ENCODE results near the gene ENTHD1.

The ENTHD1 gene

DNA sequence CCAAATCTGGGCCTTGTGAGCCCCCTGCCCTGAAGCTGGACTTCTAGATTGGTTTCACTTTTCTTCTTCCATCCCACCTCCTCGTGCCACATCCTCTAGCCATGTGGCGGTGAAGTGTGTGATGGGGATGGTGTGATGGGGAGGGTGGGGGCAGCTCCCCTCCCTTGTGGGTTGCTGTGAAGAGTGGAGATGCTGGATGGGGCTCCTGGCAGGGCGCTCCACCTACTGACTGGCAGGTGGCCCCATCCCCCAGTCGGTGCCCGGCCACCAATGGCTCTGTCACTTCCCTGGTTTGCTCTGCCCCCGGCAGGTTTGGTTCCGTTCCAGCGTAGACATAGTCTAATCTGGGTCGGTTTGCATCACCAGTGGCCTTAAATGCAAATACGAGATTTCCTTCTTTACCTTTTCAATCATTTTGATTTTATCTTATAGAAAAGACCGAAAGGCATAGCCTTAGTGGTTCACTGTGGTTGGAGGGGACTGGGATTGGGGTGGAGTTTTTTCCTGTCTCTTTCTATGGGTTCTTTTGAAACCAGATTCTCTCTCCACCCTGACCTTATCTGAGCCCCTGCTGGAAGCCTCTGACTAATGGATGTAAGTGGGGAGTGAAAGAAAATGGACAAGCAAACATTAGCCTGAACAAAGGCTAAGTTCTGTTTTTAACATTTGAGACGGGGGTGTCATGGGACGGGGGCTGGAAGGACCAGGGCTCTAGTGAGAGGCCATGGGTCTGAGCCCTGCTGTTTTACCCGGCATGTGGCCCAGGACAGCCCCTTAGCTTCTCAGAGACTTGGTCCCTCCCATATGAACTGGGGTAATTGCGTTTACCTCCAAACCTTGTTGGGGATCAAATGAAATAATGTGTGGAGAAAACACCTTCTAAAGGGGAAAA is 173.8 kb downstream of the ENTHD1 start:
- no peaks in the 10 kb centered on the region for H3K79me2 ChIP-seq (ENCODE audit: insufficient read depth, low read length)
- ATAC-seq (ENCODE audit: insufficient read depth, low read depth) (0 out of 3 replicates have a peak, but pooled peaks have one; percentile 27), DNase-seq (no peak)
- no peaks in the 10 kb centered on the region for H4K20me1 ChIP-seq (ENCODE audit: insufficient read depth, low read length)
- no peaks in the 10 kb centered on the region for H3K27me3 ChIP-seq (ENCODE audit: insufficient read depth, low read length, poor library complexity)
- H2AFZ ChIP-seq (ENCODE audit: low read depth, low read length): no peak overlapping the region
- no peak overlapping the region for H3K9ac ChIP-seq (ENCODE audit: low read depth, low read length)
- H3K9me3 ChIP-seq (ENCODE audit: insufficient read depth, low read length, severe bottlenecking): no peaks in the 10 kb centered on the region
- no peak overlapping the region for H3K27ac ChIP-seq (ENCODE audit: low read length)
- H3K4me2 ChIP-seq (ENCODE audit: insufficient read depth, low read length): no peak overlapping the region
- H3K4me1 ChIP-seq (ENCODE audit: insufficient read depth, low read length): no peaks in the 10 kb centered on the region
- no peaks in the 10 kb centered on the region for H3K36me3 ChIP-seq (ENCODE audit: insufficient read depth, low read length)
- H3K4me3 ChIP-seq (ENCODE audit: low read depth in 1 of 2, low read length in 2 of 2): no peak overlapping the region
- TF ChIP-seq, protein P1, sequence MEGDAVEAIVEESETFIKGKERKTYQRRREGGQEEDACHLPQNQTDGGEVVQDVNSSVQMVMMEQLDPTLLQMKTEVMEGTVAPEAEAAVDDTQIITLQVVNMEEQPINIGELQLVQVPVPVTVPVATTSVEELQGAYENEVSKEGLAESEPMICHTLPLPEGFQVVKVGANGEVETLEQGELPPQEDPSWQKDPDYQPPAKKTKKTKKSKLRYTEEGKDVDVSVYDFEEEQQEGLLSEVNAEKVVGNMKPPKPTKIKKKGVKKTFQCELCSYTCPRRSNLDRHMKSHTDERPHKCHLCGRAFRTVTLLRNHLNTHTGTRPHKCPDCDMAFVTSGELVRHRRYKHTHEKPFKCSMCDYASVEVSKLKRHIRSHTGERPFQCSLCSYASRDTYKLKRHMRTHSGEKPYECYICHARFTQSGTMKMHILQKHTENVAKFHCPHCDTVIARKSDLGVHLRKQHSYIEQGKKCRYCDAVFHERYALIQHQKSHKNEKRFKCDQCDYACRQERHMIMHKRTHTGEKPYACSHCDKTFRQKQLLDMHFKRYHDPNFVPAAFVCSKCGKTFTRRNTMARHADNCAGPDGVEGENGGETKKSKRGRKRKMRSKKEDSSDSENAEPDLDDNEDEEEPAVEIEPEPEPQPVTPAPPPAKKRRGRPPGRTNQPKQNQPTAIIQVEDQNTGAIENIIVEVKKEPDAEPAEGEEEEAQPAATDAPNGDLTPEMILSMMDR (IDR thresholded peaks at IDR 0.05; ENCODE audit: borderline replicate concordance, extremely low read depth, low read length, poor library complexity, severe bottlenecking): no peak
- no peak for TF ChIP-seq EZH2 (IDR thresholded peaks at IDR 0.05; ENCODE audit: borderline replicate concordance, low read depth, low read length, severe bottlenecking)

DNA sequence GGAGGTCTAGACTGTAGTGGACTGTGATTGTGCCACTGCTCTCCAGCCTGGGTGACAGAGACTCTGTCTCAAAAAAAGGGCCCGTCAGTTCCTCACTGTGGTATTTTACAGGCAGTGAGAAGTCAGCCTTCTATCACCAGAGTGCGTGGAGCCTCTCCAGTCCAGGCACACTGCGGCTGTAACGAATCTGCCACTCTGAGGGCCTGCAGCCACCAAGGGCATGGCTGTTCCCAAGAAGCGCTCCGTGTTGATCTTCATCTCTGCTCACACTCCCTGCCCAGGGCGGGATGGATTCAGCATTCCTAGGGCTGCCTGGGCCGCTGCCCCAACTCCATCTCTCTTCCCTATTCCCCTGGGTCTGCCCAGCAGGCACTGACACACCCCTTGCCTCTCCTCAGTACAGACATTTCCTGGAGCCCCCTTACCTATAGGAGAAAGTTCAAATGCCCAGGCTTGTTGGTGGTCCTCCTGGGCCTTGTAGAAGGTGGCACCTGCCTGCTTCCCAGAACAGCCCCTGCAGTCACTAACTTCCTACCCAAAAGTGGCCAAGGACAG is 174.6 kb downstream of the ENTHD1 start:
- no peaks in the 10 kb centered on the region for H3K9me3 ChIP-seq (ENCODE audit: insufficient read depth, low read length, severe bottlenecking)
- H2AFZ ChIP-seq (ENCODE audit: low read depth, low read length): no peak overlapping the region
- DNase-seq (no peak), ATAC-seq (ENCODE audit: insufficient read depth, low read depth) (no peak)
- H3K4me2 ChIP-seq (ENCODE audit: insufficient read depth, low read length): no peak overlapping the region
- H3K79me2 ChIP-seq (ENCODE audit: insufficient read depth, low read length): no peaks in the 10 kb centered on the region
- no peaks in the 10 kb centered on the region for H3K27me3 ChIP-seq (ENCODE audit: insufficient read depth, low read length, poor library complexity)
- no peaks in the 10 kb centered on the region for H3K4me1 ChIP-seq (ENCODE audit: insufficient read depth, low read length)
- no peak overlapping the region for H3K4me3 ChIP-seq (ENCODE audit: low read depth in 1 of 2, low read length in 2 of 2)
- H3K9ac ChIP-seq (ENCODE audit: low read depth, low read length): no peak overlapping the region
- H3K36me3 ChIP-seq (ENCODE audit: insufficient read depth, low read length): no peaks in the 10 kb centered on the region
- no peaks in the 10 kb centered on the region for H4K20me1 ChIP-seq (ENCODE audit: insufficient read depth, low read length)
- no peak overlapping the region for H3K27ac ChIP-seq (ENCODE audit: low read length)
- no peak for TF ChIP-seq EZH2 (IDR thresholded peaks at IDR 0.05; ENCODE audit: borderline replicate concordance, low read depth, low read length, severe bottlenecking)
- TF ChIP-seq, protein P1 (IDR thresholded peaks at IDR 0.05; ENCODE audit: borderline replicate concordance, extremely low read depth, low read length, poor library complexity, severe bottlenecking): no peak

DNA sequence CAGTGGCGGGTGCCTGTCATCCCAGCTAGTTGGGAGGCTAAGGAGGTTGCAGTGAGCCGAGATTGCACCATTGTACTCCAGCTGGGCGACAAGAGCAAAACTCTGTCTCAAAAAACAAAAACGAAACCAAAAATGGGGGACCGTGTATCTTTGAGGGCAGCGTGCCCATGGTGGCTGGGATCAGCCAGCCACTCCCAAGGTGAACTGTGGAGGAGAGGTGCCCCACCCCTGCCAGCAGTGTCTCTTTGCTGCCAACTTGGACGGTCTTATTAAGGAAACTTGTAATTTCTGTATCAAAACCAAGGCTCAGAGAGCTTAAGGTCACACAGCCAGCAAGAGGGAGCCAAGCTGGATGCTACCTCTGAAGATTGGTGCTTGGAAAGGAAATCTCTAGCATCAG is 175.4 kb downstream of the ENTHD1 start:
- Histone ChIP-seq H3K27ac (ENCODE audit: low read length) (no peak overlapping the region), H3K9me3 (ENCODE audit: insufficient read depth, low read length, severe bottlenecking) (no peaks in the 10 kb centered on the region), H3K79me2 (ENCODE audit: insufficient read depth, low read length) (no peaks in the 10 kb centered on the region), H3K27me3 (ENCODE audit: insufficient read depth, low read length, poor library complexity) (no peaks in the 10 kb centered on the region), H3K4me2 (ENCODE audit: insufficient read depth, low read length) (no peak overlapping the region), H4K20me1 (ENCODE audit: insufficient read depth, low read length) (no peaks in the 10 kb centered on the region), H3K9ac (ENCODE audit: low read depth, low read length) (no peak overlapping the region), H2AFZ (ENCODE audit: low read depth, low read length) (no peak overlapping the region), H3K4me3 (ENCODE audit: low read depth in 1 of 2, low read length in 2 of 2) (no peak overlapping the region), H3K4me1 (ENCODE audit: insufficient read depth, low read length) (no peaks in the 10 kb centered on the region), H3K36me3 (ENCODE audit: insufficient read depth, low read length) (no peaks in the 10 kb centered on the region)
- DNase-seq (no peak), ATAC-seq (ENCODE audit: insufficient read depth, low read depth) (no peak)
- TF ChIP-seq EZH2 (IDR thresholded peaks at IDR 0.05; ENCODE audit: borderline replicate concordance, low read depth, low read length, severe bottlenecking): no peak
- TF ChIP-seq, protein P1 (IDR thresholded peaks at IDR 0.05; ENCODE audit: borderline replicate concordance, extremely low read depth, low read length, poor library complexity, severe bottlenecking): no peak
